Natural killer cell (primary cell): ENCODE results near the gene NOL4L. TPM values are rescaled to one million over a fixed set of nuclear protein-coding genes. Genes with fewer than 3 reads are reported as not detected.

Experiments used
- ATAC-seq, 3 donors: fragments of 150-1000 bp in 2 of 3; fragments of 200-7000 bp in 1 of 3; cut with Tn5 transposase; 1 replicate in 1 of 3; 2 replicates in 2 of 3; pipeline ENCODE4 v1.10.0; 2021; ENCODE audit warnings: mild to moderate bottlenecking in 2 of 3, moderate library complexity in 2 of 3
- DNase-seq, 2 donors: peaks; one replicate each; pipeline versions ENCODE4 v3.0.0 to v3.0.0-alpha.2; 2013 to 2021; ENCODE audit warnings: mixed read lengths in 1 of 2
- H3K27ac ChIP-seq: one replicate; pipeline ENCODE4 v1.5.1; 2013; ENCODE audit warnings: mild to moderate bottlenecking, low read length
- H3K27me3 ChIP-seq: one replicate; pipeline ENCODE4 v1.6.1; 2013; ENCODE audit warnings: low read length; ENCODE audit not compliant: control insufficient read depth, insufficient read depth
- H3K36me3 ChIP-seq: one replicate; pipeline ENCODE4 v1.6.1; 2013; ENCODE audit warnings: low read length; ENCODE audit not compliant: control insufficient read depth, insufficient read depth
- H3K4me1 ChIP-seq: one replicate; pipeline ENCODE4 v1.6.1; 2013; ENCODE audit warnings: low read length; ENCODE audit not compliant: control insufficient read depth, insufficient read depth
- H3K4me3 ChIP-seq: one replicate; pipeline ENCODE4 v1.5.1; 2013; ENCODE audit warnings: low read length
- H3K9me3 ChIP-seq: one replicate; pipeline ENCODE4 v1.6.1; 2013; ENCODE audit warnings: low read length; ENCODE audit not compliant: control insufficient read depth, insufficient read depth
- H3K27ac Mint-ChIP-seq, 2 donors: one replicate each; pipeline ENCODE4 v1.8.0; 2022; ENCODE audit warnings: mild to moderate bottlenecking in 2 of 2, mixed read lengths in 2 of 2, moderate library complexity in 1 of 2
- H3K27me3 Mint-ChIP-seq, 2 donors: one replicate each; pipeline ENCODE4 v1.8.0; 2022; ENCODE audit warnings: low read depth in 2 of 2, mixed read lengths in 2 of 2
- H3K36me3 Mint-ChIP-seq: one replicate; pipeline ENCODE4 v1.8.0; 2022; ENCODE audit warnings: mixed read lengths
- H3K4me1 Mint-ChIP-seq, 2 donors: one replicate each; pipeline ENCODE4 v1.8.0; 2022; ENCODE audit warnings: mixed read lengths in 2 of 2
- H3K4me3 Mint-ChIP-seq: one replicate; pipeline ENCODE4 v1.8.0; 2022; ENCODE audit warnings: mild to moderate bottlenecking, moderate library complexity, mixed read lengths
- H3K9me3 Mint-ChIP-seq, 2 donors: one replicate each; pipeline ENCODE4 v1.8.0; 2022; ENCODE audit warnings: mixed read lengths in 2 of 2
- WGBS: methylation state at CpG from one replicate; pipeline ENCODE4 v1.1.7; 2013; ENCODE audit warnings: missing lambda C conversion rate; ENCODE audit not compliant: insufficient coverage; 5-methylcytosine and 5-hydroxymethylcytosine counted together
- intact Hi-C: fragments of 100-400 bp; cut with micrococcal nuclease; formaldehyde crosslinking; loops from one replicate; pipeline ENCODE4 v1.14.2; 2022
- total RNA-seq, 4 donors: library from RNA; stranded (reverse); fragments of 120-200 nt in 1 of 4; gene quantifications; one replicate each; pipeline versions ENCODE4 v1.2.3 to v1.2.4, GENCODE V29; 2013 to 2022
- TF ChIP-seq, protein P1 (sequence below): fragments of 200-600 bp; IDR thresholded peaks from one replicate; pipeline ENCODE4 v1.8.0; 2022; ENCODE audit warnings: antibody characterized with exemption

Gene NOL4L
- total RNA-seq, 3 donors from 2014 or later (not counting 1 experiment from before 2014, with no cell fraction given): 101 to 136 (median 114) TPM

DNA sequence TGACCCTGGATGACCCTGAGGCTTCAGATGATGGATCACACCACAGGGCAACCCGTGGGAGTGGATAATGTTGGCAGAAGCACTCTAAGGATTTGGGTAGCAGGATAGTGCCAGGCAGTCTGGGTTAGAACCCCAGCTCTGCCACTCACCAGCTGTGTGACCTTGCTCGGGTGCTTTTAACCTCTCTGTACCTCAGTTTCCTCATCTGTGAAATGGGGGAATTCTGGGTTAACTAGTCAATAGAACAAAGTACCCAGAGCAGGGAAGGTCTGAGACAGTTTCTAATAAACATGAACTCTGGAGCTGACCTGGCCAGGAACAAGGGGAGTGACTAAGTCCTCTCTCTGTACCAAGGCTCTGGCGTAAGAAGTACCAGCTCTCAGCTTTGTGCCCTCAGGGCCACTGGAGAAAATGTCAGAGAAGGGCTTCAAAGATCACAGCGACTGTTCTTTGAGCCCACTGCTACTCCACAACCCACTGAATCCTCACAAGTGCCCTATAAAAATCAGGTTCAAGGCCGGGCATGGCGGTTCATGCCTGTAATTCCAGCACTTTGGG, 14.7 kb upstream of the NOL4L start:
- DNase-seq (no peak), ATAC-seq (no peak)
- Histone ChIP-seq H3K4me3 (no peak overlapping the region), H3K36me3 (no peaks in the 10 kb centered on the region), H3K27me3 (no peaks in the 10 kb centered on the region), H3K27ac (no peak overlapping the region), H3K9me3 (no peaks in the 10 kb centered on the region), H3K4me1 (peaks cover 21% of the 10 kb centered on the region)
- no peak overlapping the region for H3K27ac Mint-ChIP-seq
- WGBS: 86% methylated on average over 6 of the region's 6 CpGs
- peaks cover 0 to 10% of the 10 kb centered on the region in 2 donors for H3K4me1 Mint-ChIP-seq
- peaks cover 0 to 5% of the 10 kb centered on the region in 2 donors for H3K27me3 Mint-ChIP-seq
- intact Hi-C loops: no loop called here
- H3K9me3 Mint-ChIP-seq: no peaks in the 10 kb centered on the region
- no peaks in the 10 kb centered on the region for H3K36me3 Mint-ChIP-seq
- H3K4me3 Mint-ChIP-seq: no peak overlapping the region
- TF ChIP-seq, protein P1, sequence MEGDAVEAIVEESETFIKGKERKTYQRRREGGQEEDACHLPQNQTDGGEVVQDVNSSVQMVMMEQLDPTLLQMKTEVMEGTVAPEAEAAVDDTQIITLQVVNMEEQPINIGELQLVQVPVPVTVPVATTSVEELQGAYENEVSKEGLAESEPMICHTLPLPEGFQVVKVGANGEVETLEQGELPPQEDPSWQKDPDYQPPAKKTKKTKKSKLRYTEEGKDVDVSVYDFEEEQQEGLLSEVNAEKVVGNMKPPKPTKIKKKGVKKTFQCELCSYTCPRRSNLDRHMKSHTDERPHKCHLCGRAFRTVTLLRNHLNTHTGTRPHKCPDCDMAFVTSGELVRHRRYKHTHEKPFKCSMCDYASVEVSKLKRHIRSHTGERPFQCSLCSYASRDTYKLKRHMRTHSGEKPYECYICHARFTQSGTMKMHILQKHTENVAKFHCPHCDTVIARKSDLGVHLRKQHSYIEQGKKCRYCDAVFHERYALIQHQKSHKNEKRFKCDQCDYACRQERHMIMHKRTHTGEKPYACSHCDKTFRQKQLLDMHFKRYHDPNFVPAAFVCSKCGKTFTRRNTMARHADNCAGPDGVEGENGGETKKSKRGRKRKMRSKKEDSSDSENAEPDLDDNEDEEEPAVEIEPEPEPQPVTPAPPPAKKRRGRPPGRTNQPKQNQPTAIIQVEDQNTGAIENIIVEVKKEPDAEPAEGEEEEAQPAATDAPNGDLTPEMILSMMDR: no peak

DNA sequence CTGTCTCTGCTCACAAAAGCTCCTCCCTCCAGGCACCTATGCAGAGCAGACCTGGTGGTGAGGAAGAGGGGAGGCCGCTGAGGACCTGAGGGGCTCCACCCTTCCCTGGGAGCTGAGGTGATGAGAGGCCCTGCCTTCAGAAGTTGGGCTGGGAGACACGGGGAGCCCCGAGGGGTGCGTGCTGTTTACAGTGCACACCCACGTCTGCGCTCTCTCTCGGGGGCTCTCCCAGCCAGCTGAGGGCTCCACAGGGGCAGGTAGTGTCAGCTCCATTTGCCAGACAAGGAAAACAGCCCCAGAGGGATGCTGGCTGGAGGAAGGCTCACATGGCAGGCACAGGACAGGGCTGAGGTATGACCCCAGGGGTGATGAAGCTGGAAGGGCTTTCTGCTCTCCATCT, 13.5 kb upstream of the NOL4L start:
- H3K9me3 Mint-ChIP-seq: no peaks in the 10 kb centered on the region
- H3K4me3 Mint-ChIP-seq: no peak overlapping the region
- H3K4me1 ChIP-seq: peaks cover 14% of the 10 kb centered on the region
- no peaks in the 10 kb centered on the region for H3K27me3 ChIP-seq
- ATAC-seq (no peak), DNase-seq (no peak)
- no peak overlapping the region for H3K27ac Mint-ChIP-seq
- 86% methylated on average over 7 of the region's 7 CpGs for WGBS
- intact Hi-C loops: no loop called here
- TF ChIP-seq, protein P1: no peak
- H3K27ac ChIP-seq: no peak overlapping the region
- no peaks in the 10 kb centered on the region for H3K36me3 Mint-ChIP-seq
- H3K4me1 Mint-ChIP-seq: peaks cover 0 to 10% of the 10 kb centered on the region in 2 donors
- H3K4me3 ChIP-seq: no peak overlapping the region
- H3K9me3 ChIP-seq: no peaks in the 10 kb centered on the region
- H3K36me3 ChIP-seq: no peaks in the 10 kb centered on the region
- peaks cover 0 to 5% of the 10 kb centered on the region in 2 donors for H3K27me3 Mint-ChIP-seq

GRCh38 chr20:32597714-32598113, 12.6 kb upstream of the NOL4L start:
- DNase-seq: no peak
- H3K36me3 Mint-ChIP-seq: no peaks in the 10 kb centered on the region
- no peaks in the 10 kb centered on the region for H3K36me3 ChIP-seq
- H3K4me3 Mint-ChIP-seq: no peak overlapping the region
- ATAC-seq: no peak
- peaks cover 0 to 10% of the 10 kb centered on the region in 2 donors for H3K4me1 Mint-ChIP-seq
- peaks cover 0 to 5% of the 10 kb centered on the region in 2 donors for H3K27me3 Mint-ChIP-seq
- no peaks in the 10 kb centered on the region for H3K27me3 ChIP-seq
- no peaks in the 10 kb centered on the region for H3K9me3 Mint-ChIP-seq
- H3K27ac ChIP-seq: no peak overlapping the region
- H3K9me3 ChIP-seq: no peaks in the 10 kb centered on the region
- TF ChIP-seq, protein P1: no peak
- no peak overlapping the region for H3K27ac Mint-ChIP-seq
- H3K4me1 ChIP-seq: peaks cover 9% of the 10 kb centered on the region
- intact Hi-C loops: no loop called here
- H3K4me3 ChIP-seq: no peak overlapping the region
- WGBS: 79% methylated on average over 7 of the region's 7 CpGs

DNA sequence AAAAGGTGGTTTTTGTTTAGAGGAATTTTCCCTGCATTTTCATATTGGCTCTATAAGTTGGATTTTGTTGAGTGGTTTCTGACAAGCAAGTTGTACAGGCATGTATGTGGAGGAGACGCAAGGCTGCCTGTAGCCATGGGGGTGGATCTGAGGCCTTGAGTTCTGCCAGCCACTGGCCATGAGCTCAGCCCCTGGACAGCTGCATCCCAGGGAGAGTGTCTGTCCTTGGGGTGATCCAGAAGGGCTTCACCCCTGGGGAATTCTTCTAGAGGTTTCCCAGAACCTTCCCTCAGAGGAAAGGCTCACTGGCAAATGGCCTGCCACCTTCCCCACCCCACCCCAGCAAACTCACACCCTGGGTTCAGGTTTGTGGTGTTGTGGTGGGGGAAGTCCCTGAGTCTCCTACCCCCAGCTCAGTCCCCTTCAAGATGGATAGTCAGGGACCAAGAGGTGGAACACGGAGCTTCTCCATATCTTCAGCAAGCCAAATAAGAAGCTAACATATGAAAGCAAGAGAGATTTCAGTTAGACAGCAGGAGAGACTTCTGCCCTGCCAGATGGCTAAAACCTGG, 11.6 kb upstream of the NOL4L start:
- DNase-seq: no peak
- intact Hi-C loops: no loop called here
- no peaks in the 10 kb centered on the region for H3K9me3 ChIP-seq
- H3K4me3 ChIP-seq: no peak overlapping the region
- peaks cover 0 to 2% of the 10 kb centered on the region in 2 donors for H3K27me3 Mint-ChIP-seq
- peak in 1 of 3 donors; percentile 61 for ATAC-seq
- H3K36me3 ChIP-seq: no peaks in the 10 kb centered on the region
- H3K4me3 Mint-ChIP-seq: no peak overlapping the region
- TF ChIP-seq, protein P1: no peak
- no peak overlapping the region for H3K27ac ChIP-seq
- no peaks in the 10 kb centered on the region for H3K36me3 Mint-ChIP-seq
- no peak overlapping the region for H3K27ac Mint-ChIP-seq
- peaks cover 9% of the 10 kb centered on the region for H3K4me1 ChIP-seq
- H3K4me1 Mint-ChIP-seq: peaks cover 0 to 5% of the 10 kb centered on the region in 2 donors
- WGBS: 60% methylated on average over 2 of the region's 2 CpGs
- no peaks in the 10 kb centered on the region for H3K9me3 Mint-ChIP-seq
- H3K27me3 ChIP-seq: no peaks in the 10 kb centered on the region
